Adipocyte (in vitro differentiated cells): ENCODE measurements around the gene HTT-AS.

Experiments
- DNase-seq: peaks from one replicate; pipeline ENCODE4 v3.0.0-alpha.2; 2015; ENCODE audit warnings: low read depth
- H3K27me3 ChIP-seq: replicated peaks from 2 replicates; pipeline ENCODE4 v1.7.0; 2013; ENCODE audit warnings: mild to moderate bottlenecking, low read length, moderate library complexity; ENCODE audit not compliant: control insufficient read depth, insufficient read depth
- H3K36me3 ChIP-seq: 2 replicates; pipeline ENCODE4 v1.7.0; 2013; ENCODE audit warnings: low read length, mild to moderate bottlenecking, moderate library complexity; ENCODE audit not compliant: control insufficient read depth, insufficient read depth, severe bottlenecking
- H3K4me1 ChIP-seq: 2 replicates; pipeline ENCODE4 v1.7.0; 2013; ENCODE audit warnings: mild to moderate bottlenecking, low read length, moderate library complexity; ENCODE audit not compliant: control insufficient read depth, insufficient read depth
- H3K4me3 ChIP-seq: 2 replicates; pipeline ENCODE4 v1.7.0; 2013; ENCODE audit warnings: mild to moderate bottlenecking, low read length, moderate library complexity
- H3K9ac ChIP-seq: 2 replicates; pipeline ENCODE4 v1.7.0; 2013; ENCODE audit warnings: mild to moderate bottlenecking, low read length, moderate library complexity
- H3K9me3 ChIP-seq: 2 replicates; pipeline ENCODE4 v1.7.0; 2013; ENCODE audit warnings: mild to moderate bottlenecking, low read length, moderate library complexity; ENCODE audit not compliant: control insufficient read depth

HTT-AS gene

GRCh38 chr4:3021127-3021526 lies 53.2 kb downstream of the HTT-AS start:
- Histone ChIP-seq H3K4me3 (no peak overlapping the region), H3K4me1 (no peaks in the 10 kb centered on the region), H3K9me3 (peaks cover 6% of the 10 kb centered on the region), H3K36me3 (no peaks in the 10 kb centered on the region), H3K27me3 (no peaks in the 10 kb centered on the region), H3K9ac (no peak overlapping the region)
- no peak for DNase-seq

GRCh38 chr4:3019145-3019846 lies 55.0 kb downstream of the HTT-AS start:
- no peak for DNase-seq
- Histone ChIP-seq H3K4me3 (no peak overlapping the region), H3K36me3 (no peaks in the 10 kb centered on the region), H3K9ac (no peak overlapping the region), H3K4me1 (no peaks in the 10 kb centered on the region), H3K27me3 (no peaks in the 10 kb centered on the region), H3K9me3 (peaks cover 6% of the 10 kb centered on the region)

- no peak overlapping the region for H3K4me3 ChIP-seq
- H3K9ac ChIP-seq: no peak overlapping the region
- H3K4me1 ChIP-seq: no peaks in the 10 kb centered on the region
- no peaks in the 10 kb centered on the region for H3K9me3 ChIP-seq
- no peaks in the 10 kb centered on the region for H3K36me3 ChIP-seq
- H3K27me3 ChIP-seq: no peaks in the 10 kb centered on the region
- no peak for DNase-seq
These were observed 56.8 kb downstream of the HTT-AS start for GRCh38 chr4:3017504-3017903.

- no peak overlapping the region for H3K9ac ChIP-seq
- H3K36me3 ChIP-seq: no peaks in the 10 kb centered on the region
- H3K4me3 ChIP-seq: no peak overlapping the region
- H3K27me3 ChIP-seq: no peaks in the 10 kb centered on the region
- no peaks in the 10 kb centered on the region for H3K9me3 ChIP-seq
- DNase-seq: no peak
- H3K4me1 ChIP-seq: no peaks in the 10 kb centered on the region
These were observed 57.4 kb downstream of the HTT-AS start for GRCh38 chr4:3016961-3017360.

- Histone ChIP-seq H3K9ac (no peak overlapping the region), H3K36me3 (no peaks in the 10 kb centered on the region), H3K27me3 (no peaks in the 10 kb centered on the region), H3K4me3 (no peak overlapping the region), H3K4me1 (peaks cover 24% of the 10 kb centered on the region), H3K9me3 (no peaks in the 10 kb centered on the region)
- no peak for DNase-seq
These were observed 60.4 kb downstream of the HTT-AS start for GRCh38 chr4:3013839-3014350.
